K562 treated with DMSO at 1 percent for 4 hours (cell line): ENCODE results near the gene ASCL3. TPM values are rescaled to one million over a fixed set of nuclear protein-coding genes. Genes with fewer than 3 reads are reported as not detected.

Experiments
- total RNA-seq: library from RNA; unstranded; fragments of 300-600 nt; gene quantifications from 2 replicates; pipeline ENCODE4 v1.2.3, GENCODE V29; 2022; ENCODE audit not compliant: insufficient read depth

ASCL3 gene, protein sequence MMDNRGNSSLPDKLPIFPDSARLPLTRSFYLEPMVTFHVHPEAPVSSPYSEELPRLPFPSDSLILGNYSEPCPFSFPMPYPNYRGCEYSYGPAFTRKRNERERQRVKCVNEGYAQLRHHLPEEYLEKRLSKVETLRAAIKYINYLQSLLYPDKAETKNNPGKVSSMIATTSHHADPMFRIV
- total RNA-seq, result not detected in 2 replicates

DNA sequence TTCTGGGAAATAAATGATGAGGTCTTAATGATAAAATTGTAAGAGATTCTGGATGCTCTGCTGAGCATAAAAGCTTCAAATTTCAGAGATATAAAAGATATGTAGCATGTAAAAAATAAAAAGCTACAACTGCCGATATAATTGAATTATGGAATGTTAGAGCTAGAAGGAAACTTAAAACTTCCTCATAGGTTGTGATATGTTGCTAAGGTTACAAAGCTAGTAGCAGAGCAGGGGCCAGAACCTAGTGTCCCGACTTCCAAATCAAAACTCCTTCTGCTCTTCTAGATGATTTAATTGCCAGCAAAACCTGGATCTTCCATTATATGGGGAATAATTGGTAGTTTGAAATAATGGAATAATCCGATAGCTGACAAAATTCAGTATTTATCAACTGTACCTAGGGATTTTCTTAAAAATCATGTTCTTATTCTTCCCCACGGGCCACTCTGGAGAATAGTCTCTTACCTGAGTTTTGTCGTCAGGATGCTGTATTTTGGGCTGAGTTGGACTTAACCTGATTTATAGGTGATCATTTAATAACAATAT, at the start of gene ASCL3:
TSS of gene ASCL3 (minus strand) at position 499 of the 549 bp plus-strand sequence. CDS start 4,855 bp downstream, outside the sequence.

DNA sequence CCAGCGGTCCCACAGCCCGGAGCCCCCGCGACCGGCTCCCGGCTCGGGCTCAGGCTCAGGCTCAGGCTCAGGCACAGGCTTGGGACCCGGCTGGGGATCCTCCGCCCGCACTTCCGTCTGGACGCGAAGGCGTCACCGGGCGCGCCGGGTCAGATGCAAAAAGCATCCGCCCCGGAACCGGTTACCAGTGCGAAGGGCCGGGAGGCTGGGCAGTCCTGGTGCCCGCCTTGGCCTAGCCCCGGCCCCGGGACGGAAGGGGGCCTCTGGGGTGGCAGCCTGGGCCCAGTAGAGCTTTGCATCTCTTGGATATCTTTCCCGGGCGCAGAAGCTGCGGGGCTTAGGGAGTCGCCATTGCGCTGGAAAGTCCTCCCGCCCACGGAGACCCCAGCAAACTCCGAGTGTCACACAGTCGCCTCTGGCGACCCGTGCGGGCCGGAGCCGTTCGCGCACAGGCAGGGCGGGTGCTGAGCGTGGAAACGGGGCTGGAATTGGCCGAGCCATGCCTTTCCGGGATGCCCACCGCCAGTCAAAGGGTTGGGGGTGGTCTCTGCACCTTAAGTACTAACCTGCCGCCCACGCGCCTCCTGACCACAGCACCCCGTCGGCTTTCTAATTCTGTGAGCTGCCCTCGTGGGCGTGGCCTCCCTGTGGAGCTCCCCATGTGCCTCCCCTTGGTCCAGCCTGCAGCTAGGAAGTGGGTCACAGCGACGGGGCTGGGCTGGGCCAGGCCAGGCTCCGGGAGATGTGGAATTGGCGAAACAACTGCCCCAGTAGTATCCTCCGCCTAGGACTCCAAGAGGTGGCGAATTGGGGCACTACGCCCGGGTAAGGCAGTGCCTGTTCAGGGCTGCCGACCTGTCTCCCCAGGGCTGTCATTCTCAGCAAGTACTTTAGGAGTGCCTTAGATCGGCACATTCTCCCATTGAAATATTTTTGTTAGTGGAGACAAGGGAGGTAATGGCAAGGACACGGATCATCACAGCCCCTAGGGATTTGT, 21.8 kb upstream of the ASCL3 start, which contains the start of gene TMEM9B:
TSS of gene TMEM9B (minus strand) at position 119 of the 997 bp plus-strand sequence. CDS start 129 bp downstream, outside the sequence.

DNA sequence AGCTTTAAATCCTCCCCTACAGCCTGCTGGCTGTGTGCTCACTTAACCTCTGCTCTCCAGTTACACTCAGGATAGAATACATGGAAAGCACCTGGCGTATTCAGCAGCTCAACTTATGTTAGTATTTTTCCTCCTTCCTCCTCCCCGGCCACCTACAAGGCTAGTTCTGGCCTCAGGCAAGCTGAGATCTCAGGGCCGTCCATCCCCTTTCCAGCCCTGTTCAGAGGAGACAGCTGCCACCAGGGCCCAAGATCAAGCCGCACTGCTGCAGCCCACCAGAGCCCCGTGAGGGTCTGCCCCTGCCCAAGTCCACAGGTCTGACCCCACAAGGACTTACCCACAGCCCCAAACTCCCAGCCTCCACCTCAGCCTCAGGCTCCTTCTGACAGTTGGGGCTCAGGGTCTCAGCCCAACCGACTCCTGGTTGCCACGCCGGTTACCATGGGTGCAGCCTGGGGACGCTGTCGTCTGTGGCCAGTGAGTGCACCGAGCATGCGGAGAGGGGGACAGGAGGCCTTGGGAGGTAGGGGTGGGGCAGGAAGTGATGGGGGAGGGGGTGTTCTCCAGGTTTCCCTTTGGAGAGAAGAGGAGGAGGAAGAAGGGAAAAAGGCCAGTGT, 10.1 kb downstream of the ASCL3 start, which contains the start of gene C11orf16:
TSS of gene C11orf16 (minus strand) at position 384 of the 617 bp plus-strand sequence. CDS start 639 bp downstream, outside the sequence.

DNA sequence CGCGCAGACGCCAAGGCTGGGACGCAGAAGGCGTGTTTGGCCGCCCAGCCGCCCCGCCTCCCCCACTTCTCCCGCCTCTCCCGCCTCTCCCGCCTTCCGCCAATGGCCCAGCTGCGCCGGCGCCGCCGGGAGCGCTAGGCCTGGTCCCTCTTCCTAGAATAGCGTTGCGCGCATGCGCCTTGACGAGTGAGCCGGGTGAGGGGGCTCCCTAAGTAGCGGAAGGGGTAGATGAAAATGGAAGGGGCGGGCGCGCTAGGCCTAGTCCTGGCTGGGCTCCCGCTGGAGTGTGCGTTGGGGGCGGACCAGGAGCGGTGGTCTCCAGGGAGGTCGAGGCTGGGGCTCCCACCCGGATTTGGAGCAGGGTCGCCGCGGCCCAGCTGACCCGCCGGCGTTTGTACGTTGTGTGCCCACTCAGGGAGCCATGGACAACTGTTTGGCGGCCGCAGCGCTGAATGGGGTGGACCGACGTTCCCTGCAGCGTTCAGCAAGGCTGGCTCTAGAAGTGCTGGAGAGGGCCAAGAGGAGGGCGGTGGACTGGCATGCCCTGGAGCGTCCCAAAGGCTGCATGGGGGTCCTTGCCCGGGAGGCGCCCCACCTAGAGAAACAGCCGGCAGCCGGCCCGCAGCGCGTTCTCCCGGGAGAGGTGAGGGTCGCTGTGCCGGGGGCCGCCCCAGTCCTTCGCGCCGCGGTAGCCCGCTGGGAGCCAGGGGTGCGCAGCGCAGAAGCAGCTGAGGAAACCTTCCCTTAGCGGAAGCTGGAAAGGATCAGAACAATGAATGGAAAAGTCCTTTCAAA, 31.6 kb downstream of the ASCL3 start, which contains the start of gene AKIP1:
TSS of gene AKIP1 (plus strand) at position 161 of the 795 bp plus-strand sequence. CDS start at position 422, 261 bp downstream.

Other genes with a start within 250 kb of the ASCL3 start
- gene AKIP1, start 31.8 kb downstream of the ASCL3 start, total RNA-seq, result 32.8 and 60.1 TPM in 2 replicates
- not detected in 2 replicates for gene C11orf16, start 10.1 kb downstream of the ASCL3 start, total RNA-seq
- gene TMEM9B, start 21.4 kb upstream of the ASCL3 start, total RNA-seq, result 13.5 and 14.9 TPM in 2 replicates
- 8.0 and 13.3 TPM in 2 replicates for gene NRIP3, start 61.0 kb upstream of the ASCL3 start, total RNA-seq
- 0.27 TPM in 1 of 2 replicates, not detected in the other for gene SCUBE2, start 148.6 kb upstream of the ASCL3 start, total RNA-seq